Measurements from ENCODE around the gene FSIP1.

GRCh38 chr15:39756806-39757522 is 25.7 kb downstream of the FSIP1 start:
- TF ChIP-seq CTCF (IDR thresholded peaks at IDR 0.05) (peak; percentile 71 to 93 (median 85)), POLR2A (IDR thresholded peaks at IDR 0.05) (no peak), EP300 (IDR thresholded peaks at IDR 0.05; ENCODE audit: low read depth) (no peak)
